Liver (tissue), 9 donors: Measurements from ENCODE around the gene DGKE. TPM values are rescaled to one million over a fixed set of nuclear protein-coding genes. Genes with fewer than 3 reads are reported as not detected.

Source experiments
- DNase-seq: peaks from one replicate; pipeline ENCODE4 v3.0.0-alpha.2; 2017; ENCODE audit warnings: low spot score
- H3K27ac ChIP-seq, 2 donors: one replicate each; pipeline ENCODE4 v1.7.0; 2013; ENCODE audit warnings: inconsistent platforms in 2 of 2, low read length in 2 of 2, control low read depth in 1 of 2, low read depth in 1 of 2, mild to moderate bottlenecking in 1 of 2
- H3K27me3 ChIP-seq, 4 donors: one replicate each; pipeline versions ENCODE4 v1.6.1 to v1.7.0; 2013; ENCODE audit warnings: low read length in 3 of 4, inconsistent platforms in 1 of 4, mild to moderate bottlenecking in 1 of 4, moderate library complexity in 1 of 4; ENCODE audit not compliant: control insufficient read depth in 4 of 4, insufficient read depth in 4 of 4
- H3K36me3 ChIP-seq, 4 donors: one replicate each; pipeline versions ENCODE4 v1.6.1 to v1.7.0; 2013; ENCODE audit warnings: low read length in 3 of 4, mild to moderate bottlenecking in 3 of 4, low read depth in 1 of 4, moderate library complexity in 1 of 4; ENCODE audit not compliant: control insufficient read depth in 4 of 4, insufficient read depth in 3 of 4
- H3K4me1 ChIP-seq, 4 donors: one replicate each; pipeline versions ENCODE4 v1.6.1 to v1.7.0; 2013; ENCODE audit warnings: low read length in 3 of 4, mild to moderate bottlenecking in 3 of 4, moderate library complexity in 1 of 4; ENCODE audit not compliant: control insufficient read depth in 4 of 4, insufficient read depth in 4 of 4
- H3K4me3 ChIP-seq, 3 donors: one replicate each; pipeline versions ENCODE4 v1.6.1 to v1.7.0; 2013; ENCODE audit warnings: low read length in 3 of 3, control low read depth in 1 of 3, low read depth in 1 of 3, mild to moderate bottlenecking in 1 of 3
- H3K9ac ChIP-seq, 2 donors: one replicate each; pipeline ENCODE4 v1.7.0; 2013; ENCODE audit warnings: low read length in 2 of 2, mild to moderate bottlenecking in 2 of 2, moderate library complexity in 2 of 2, control low read depth in 1 of 2, low read depth in 1 of 2
- H3K9me3 ChIP-seq, 4 donors: one replicate each; pipeline versions ENCODE4 v1.6.1 to v1.7.0; 2013; ENCODE audit warnings: low read length in 3 of 4; ENCODE audit not compliant: control insufficient read depth in 4 of 4
- ATF3 ChIP-seq: IDR thresholded peaks from 2 replicates; pipeline ENCODE4 v1.6.1; 2016; ENCODE audit warnings: antibody characterized with exemption
- CTCF ChIP-seq: fragments of 150-350 bp; IDR thresholded peaks from 2 replicates; pipeline ENCODE4 v1.5.1; 2017; ENCODE audit warnings: improper control_type of control experiment, low read depth, low read length; ENCODE audit not compliant: missing input control
- EGR1 ChIP-seq, 2 donors: IDR thresholded peaks; 2 replicates each; pipeline ENCODE4 v1.6.1; 2016 to 2018; ENCODE audit warnings: antibody characterized with exemption in 2 of 2, low read depth in 2 of 2
- FOXA1 ChIP-seq: IDR thresholded peaks from 2 replicates; pipeline ENCODE4 v1.6.1; 2016; ENCODE audit warnings: antibody characterized with exemption
- FOXA2 ChIP-seq: IDR thresholded peaks from 2 replicates; pipeline ENCODE4 v1.6.1; 2016; ENCODE audit warnings: antibody characterized with exemption
- GABPA ChIP-seq, 2 donors: IDR thresholded peaks in 1 of 2; conservative IDR thresholded peaks in 1 of 2; 2 replicates each; pipeline ENCODE4 v1.6.1; 2016; ENCODE audit warnings: antibody characterized with exemption in 2 of 2, mild to moderate bottlenecking in 1 of 2, moderate library complexity in 1 of 2
- HNF4A ChIP-seq, 2 donors: conservative IDR thresholded peaks; 2 replicates each; pipeline ENCODE4 v1.6.1; 2016; ENCODE audit warnings: antibody characterized with exemption in 2 of 2, mild to moderate bottlenecking in 2 of 2
- HNF4G ChIP-seq: IDR thresholded peaks from 2 replicates; pipeline ENCODE4 v1.6.1; 2016; ENCODE audit warnings: antibody characterized with exemption
- MAX ChIP-seq: IDR thresholded peaks from 2 replicates; pipeline ENCODE4 v1.6.1; 2016; ENCODE audit warnings: antibody characterized with exemption
- RAD21 ChIP-seq, 2 donors: IDR thresholded peaks; 2 replicates each; pipeline ENCODE4 v1.6.1; 2016; ENCODE audit warnings: antibody characterized with exemption in 2 of 2, mild to moderate bottlenecking in 2 of 2
- REST ChIP-seq: IDR thresholded peaks from 2 replicates; pipeline ENCODE4 v1.6.1; 2016; ENCODE audit warnings: antibody characterized with exemption, mild to moderate bottlenecking
- SP1 ChIP-seq: IDR thresholded peaks from 2 replicates; pipeline ENCODE4 v1.6.1; 2018; ENCODE audit warnings: antibody characterized with exemption, mild to moderate bottlenecking
- TAF1 ChIP-seq: conservative IDR thresholded peaks from 2 replicates; pipeline ENCODE4 v1.6.1; 2016; ENCODE audit warnings: antibody characterized with exemption, mild to moderate bottlenecking
- YY1 ChIP-seq: IDR thresholded peaks from 2 replicates; pipeline ENCODE4 v1.6.1; 2016; ENCODE audit warnings: antibody characterized with exemption, mild to moderate bottlenecking
- WGBS: extraction: QIAGEN DNeasy Blood & Tissue Kit; methylation state at CpG from one replicate; pipeline ENCODE4 v1.1.7; 2013; 5-methylcytosine and 5-hydroxymethylcytosine counted together
- polyA plus RNA-seq, 2 donors: library from polyadenylated mRNA; stranded (reverse) in 1 of 2; unstranded in 1 of 2; fragments of 200-250 nt in 1 of 2; fragments of >200 nt in 1 of 2; fragmentation: Nextera tagmentation in 1 of 2; extraction: Ambion mirVana in 1 of 2; gene quantifications; one replicate each; pipeline versions ENCODE4 v1.2.1 to v1.2.3, GENCODE V29; 2013 to 2015
- total RNA-seq, 2 donors: library from RNA; depleted of rRNA; stranded (reverse); fragments of >200 nt; gene quantifications; one replicate each; pipeline ENCODE4 v1.2.3, GENCODE V29; 2014
- donor health status: healthy.
- donor health status: healthy.
- donor health status: healthy.
- donor health status: healthy.
- donor health status: healthy.

DGKE gene
- total and polyA plus RNA-seq, 4 donors, result 1.0 to 5.9 (median 2.8) TPM

GRCh38 chr17:56804454-56804853, 29.5 kb upstream of the DGKE start:
- Histone ChIP-seq H3K4me3 (no peak overlapping the region), H3K9me3 (no peaks in the 10 kb centered on the region), H3K27ac (no peak overlapping the region), H3K36me3 (no peaks in the 10 kb centered on the region), H3K27me3 (no peaks in the 10 kb centered on the region), H3K4me1 (no peaks in the 10 kb centered on the region), H3K9ac (no peak overlapping the region)
- WGBS, result 96% methylated on average over 3 of the region's 3 CpGs
- TF ChIP-seq EGR1 (IDR thresholded peaks at IDR 0.05; ENCODE audit: low read depth in 2 of 2), result no peak
- TF ChIP-seq FOXA1, result no peak
- TF ChIP-seq CTCF, result no peak
- TF ChIP-seq FOXA2, result no peak
- no peak for DNase-seq

- no peak for DNase-seq
- H3K9me3 ChIP-seq, result no peaks in the 10 kb centered on the region
- H3K36me3 ChIP-seq, result no peaks in the 10 kb centered on the region
- no peaks in the 10 kb centered on the region for H3K4me1 ChIP-seq
- no peak overlapping the region for H3K27ac ChIP-seq
- H3K9ac ChIP-seq, result no peak overlapping the region
- H3K4me3 ChIP-seq, result no peak overlapping the region
- no peaks in the 10 kb centered on the region for H3K27me3 ChIP-seq
- 85% methylated on average over 4 of the region's 4 CpGs for WGBS
- TF ChIP-seq RAD21 (IDR thresholded peaks at IDR 0.05), result no peak
- TF ChIP-seq REST, result no peak
- no peak for TF ChIP-seq SP1
- TF ChIP-seq YY1, result no peak
- TF ChIP-seq MAX, result no peak
Measured at GRCh38 chr17:56806949-56807348, 27.0 kb upstream of the DGKE start.

- H3K4me1 ChIP-seq, result no peaks in the 10 kb centered on the region
- no peaks in the 10 kb centered on the region for H3K36me3 ChIP-seq
- no peak overlapping the region for H3K4me3 ChIP-seq
- DNase-seq, result no peak
- no peak overlapping the region for H3K27ac ChIP-seq
- H3K9ac ChIP-seq, result no peak overlapping the region
- H3K27me3 ChIP-seq, result no peaks in the 10 kb centered on the region
- 96% methylated on average over 3 of the region's 3 CpGs for WGBS
- no peaks in the 10 kb centered on the region for H3K9me3 ChIP-seq
- TF ChIP-seq MAX (no peak), REST (no peak), GABPA (IDR thresholded peaks at IDR 0.05 in 1 of 2, conservative IDR thresholded peaks at IDR 0.05 in 1 of 2) (no peak), FOXA1 (no peak), RAD21 (IDR thresholded peaks at IDR 0.05) (no peak), HNF4A (conservative IDR thresholded peaks at IDR 0.05) (no peak), EGR1 (IDR thresholded peaks at IDR 0.05; ENCODE audit: low read depth in 2 of 2) (no peak), TAF1 (no peak), CTCF (no peak), ATF3 (no peak), FOXA2 (no peak), HNF4G (no peak)
Measured at GRCh38 chr17:56807723-56808122, 26.2 kb upstream of the DGKE start.
